ENCODE measurements around the gene KRTAP13-4. TPM values are rescaled to one million over a fixed set of nuclear protein-coding genes. Genes with fewer than 3 reads are reported as not detected.

KRTAP13-4 gene
- polyA plus RNA-seq, 2 of the 4 experiments (the other 2 are of a cell fraction) = not detected

DNA sequence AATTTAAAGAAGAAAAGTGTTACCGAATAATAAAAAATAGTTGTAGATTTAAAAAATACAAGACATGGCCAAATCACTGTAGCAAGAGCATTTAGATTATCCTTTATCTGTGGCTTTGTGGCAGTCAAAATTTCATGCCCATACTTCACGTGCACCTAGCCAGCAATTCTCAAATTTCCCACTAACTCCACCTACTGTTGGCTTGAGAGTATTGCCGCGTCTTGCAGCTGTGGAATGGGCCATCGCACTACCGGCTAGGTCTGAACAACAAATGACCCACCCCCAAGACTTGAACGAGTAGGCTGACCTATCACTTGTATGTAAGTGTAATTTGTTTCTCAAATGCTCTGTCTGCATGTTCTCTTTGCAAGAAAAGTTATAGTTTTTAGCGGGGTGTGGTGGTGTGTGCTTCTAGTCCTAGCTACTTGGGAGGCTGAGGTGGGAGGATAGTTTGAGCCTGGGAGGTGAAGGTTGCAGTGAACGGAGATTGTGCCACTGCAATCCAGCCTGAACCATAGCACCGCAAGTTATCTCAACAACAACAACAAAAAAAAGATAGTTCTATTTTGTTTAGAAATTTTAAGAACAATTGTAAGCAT, 4.1 kb downstream of the KRTAP13-4 start (continued):
- TF ChIP-seq MAFK (IDR thresholded peaks at IDR 0.05; ENCODE audit: partially characterized antibody) = no peak
- no peak for TF ChIP-seq POLR2AphosphoS2 (conservative IDR thresholded peaks at IDR 0.05; ENCODE audit: low read length)
- no peak for TF ChIP-seq KDM1A (IDR thresholded peaks at IDR 0.05; ENCODE audit: low read depth)

DNA sequence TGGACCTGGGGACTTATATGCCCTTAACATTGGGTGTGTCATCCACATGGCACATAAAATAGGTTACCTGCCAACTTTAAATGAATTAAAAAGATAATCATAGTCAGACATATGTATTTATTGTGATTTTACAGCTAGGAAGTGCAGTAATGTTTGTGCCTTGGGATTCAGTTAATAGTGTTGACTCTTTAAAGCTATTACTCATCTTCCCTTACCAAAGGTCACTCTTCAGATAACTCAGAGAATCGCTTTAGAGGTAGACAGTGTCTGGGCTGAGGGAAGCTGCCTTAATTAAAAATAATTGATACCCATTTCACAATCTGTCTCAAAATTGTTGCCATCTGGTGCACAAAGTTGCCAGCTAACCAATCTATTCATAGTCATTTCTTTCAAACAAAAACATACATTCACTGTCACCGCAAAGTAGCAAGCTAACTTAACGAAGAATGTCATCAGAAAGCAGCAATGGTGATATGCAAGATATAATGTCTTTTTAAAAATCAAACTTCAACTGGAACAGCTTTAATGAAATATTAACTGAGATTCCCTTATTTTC, 7.1 kb downstream of the KRTAP13-4 start:
- Histone ChIP-seq H3K9me3 (no peaks in the 10 kb centered on the region), H3K4me3 (no peak overlapping the region), H3K4me1 (no peaks in the 10 kb centered on the region), H3K4me2 (no peak overlapping the region), H3K27ac (no peak overlapping the region)
- ChIA-PET CTCF (no interaction called here), POLR2A (no interaction called here)
- DNase-seq (ENCODE audit: low read depth in 1 of 2, low spot score in 1 of 2) (no peak), FAIRE-seq (no peak), ATAC-seq (no peak)
- TF ChIP-seq, protein P1, sequence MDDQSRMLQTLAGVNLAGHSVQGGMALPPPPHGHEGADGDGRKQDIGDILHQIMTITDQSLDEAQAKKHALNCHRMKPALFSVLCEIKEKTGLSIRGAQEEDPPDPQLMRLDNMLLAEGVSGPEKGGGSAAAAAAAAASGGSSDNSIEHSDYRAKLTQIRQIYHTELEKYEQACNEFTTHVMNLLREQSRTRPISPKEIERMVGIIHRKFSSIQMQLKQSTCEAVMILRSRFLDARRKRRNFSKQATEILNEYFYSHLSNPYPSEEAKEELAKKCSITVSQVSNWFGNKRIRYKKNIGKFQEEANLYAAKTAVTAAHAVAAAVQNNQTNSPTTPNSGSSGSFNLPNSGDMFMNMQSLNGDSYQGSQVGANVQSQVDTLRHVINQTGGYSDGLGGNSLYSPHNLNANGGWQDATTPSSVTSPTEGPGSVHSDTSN (IDR thresholded peaks at IDR 0.05) = no peak
- TF ChIP-seq GATA3 (IDR thresholded peaks at IDR 0.05; ENCODE audit: borderline replicate concordance) = no peak
- TF ChIP-seq CHD4 (IDR thresholded peaks at IDR 0.05; ENCODE audit: borderline replicate concordance) = no peak
- 7% methylated on average over 3 of the region's 3 CpGs for WGBS (ENCODE audit: missing lambda C conversion rate)

DNA sequence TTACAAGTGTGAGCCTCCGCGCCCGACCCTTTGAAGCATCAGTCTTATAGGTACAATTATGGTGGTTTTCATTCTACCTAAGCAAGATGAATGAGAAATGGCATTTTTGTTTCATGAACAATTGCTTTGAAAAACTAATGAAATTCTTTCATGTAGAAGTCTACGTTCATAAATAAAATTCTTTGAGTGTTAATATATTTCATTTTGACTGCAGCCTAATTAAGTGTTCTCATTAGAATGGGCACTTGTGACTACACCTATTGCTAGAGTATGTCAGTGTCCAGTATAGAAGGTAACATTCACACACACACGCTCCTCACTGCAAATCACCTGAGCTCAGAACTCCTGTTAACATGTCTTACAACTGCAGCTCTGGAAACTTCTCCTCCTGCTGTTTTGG, 10.0 kb downstream of the KRTAP13-4 start, which contains the start of gene KRTAP15-1:
Gene KRTAP15-1, plus strand, starts transcription at position 301 of the 400 bp plus-strand sequence. Its CDS starts 53 bp downstream, at position 354.
- H3K27ac ChIP-seq = no peak within 1 kb of the TSS
- no peak within 1 kb of the TSS for H3K4me3 ChIP-seq
- WGBS (ENCODE audit: missing lambda C conversion rate) = 42% methylated on average over 5 of the region's 5 CpGs
- H3K4me2 ChIP-seq = no peak within 1 kb of the TSS
- no peak for DNase-seq (ENCODE audit: low read depth in 1 of 2, low spot score in 1 of 2)
- H3K4me1 ChIP-seq = no peaks in the 10 kb centered on the region
- ATAC-seq = no peak
- TF ChIP-seq CBX2 (IDR thresholded peaks at IDR 0.05; ENCODE audit: borderline replicate concordance, low read depth) (no peak), HOXB5 (CRISPR knock-in tag; IDR thresholded peaks at IDR 0.05) (no peak), HOXB13 (CRISPR knock-in tag; IDR thresholded peaks at IDR 0.05; ENCODE audit: low read depth) (no peak), EP300 (IDR thresholded peaks at IDR 0.05) (no peak), FOSB (CRISPR knock-in tag; IDR thresholded peaks at IDR 0.05) (no peak), HDAC2 (IDR thresholded peaks at IDR 0.05) (no peak), CBX8 (IDR thresholded peaks at IDR 0.05) (no peak)
- H3K9me3 ChIP-seq = no peaks in the 10 kb centered on the region
- POLR2A ChIA-PET = no interaction called here
- CTCF ChIA-PET = interaction anchor here (0.6 kb wide), 1 partner anchor 154 kb away, joined by 3 read pairs; no protein-coding TSS in a partner anchor
- no peak for FAIRE-seq

DNA sequence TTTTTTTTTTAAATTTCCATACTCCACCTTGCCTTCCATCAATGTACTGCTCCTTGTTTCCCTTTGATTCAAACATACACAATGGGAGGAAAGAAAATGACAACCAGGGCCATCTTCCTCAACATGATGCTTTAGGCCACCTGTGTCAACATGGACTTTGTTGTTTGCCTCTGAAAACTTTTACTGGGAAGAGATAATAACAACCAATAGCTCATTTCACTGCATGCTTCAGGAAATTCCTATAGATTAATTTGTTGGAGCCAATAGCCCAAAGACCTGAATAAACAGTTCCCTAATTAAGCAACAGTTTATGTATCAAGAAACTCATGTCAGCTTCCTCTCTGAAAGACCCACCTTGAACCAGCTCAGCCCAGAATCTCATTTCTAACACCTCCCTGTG, 13.2 kb downstream of the KRTAP13-4 start:
- H3K9me3 ChIP-seq = no peaks in the 10 kb centered on the region
- no peaks in the 10 kb centered on the region for H3K4me1 ChIP-seq
- no peak for DNase-seq (ENCODE audit: low read depth in 1 of 2, low spot score in 1 of 2)
- no peak overlapping the region for H3K27ac ChIP-seq
- H3K4me3 ChIP-seq = no peak overlapping the region
- ChIA-PET CTCF (no interaction called here), POLR2A (no interaction called here)
- FAIRE-seq = no peak
- no peak for ATAC-seq
- no peak overlapping the region for H3K4me2 ChIP-seq
- TF ChIP-seq, protein P2, sequence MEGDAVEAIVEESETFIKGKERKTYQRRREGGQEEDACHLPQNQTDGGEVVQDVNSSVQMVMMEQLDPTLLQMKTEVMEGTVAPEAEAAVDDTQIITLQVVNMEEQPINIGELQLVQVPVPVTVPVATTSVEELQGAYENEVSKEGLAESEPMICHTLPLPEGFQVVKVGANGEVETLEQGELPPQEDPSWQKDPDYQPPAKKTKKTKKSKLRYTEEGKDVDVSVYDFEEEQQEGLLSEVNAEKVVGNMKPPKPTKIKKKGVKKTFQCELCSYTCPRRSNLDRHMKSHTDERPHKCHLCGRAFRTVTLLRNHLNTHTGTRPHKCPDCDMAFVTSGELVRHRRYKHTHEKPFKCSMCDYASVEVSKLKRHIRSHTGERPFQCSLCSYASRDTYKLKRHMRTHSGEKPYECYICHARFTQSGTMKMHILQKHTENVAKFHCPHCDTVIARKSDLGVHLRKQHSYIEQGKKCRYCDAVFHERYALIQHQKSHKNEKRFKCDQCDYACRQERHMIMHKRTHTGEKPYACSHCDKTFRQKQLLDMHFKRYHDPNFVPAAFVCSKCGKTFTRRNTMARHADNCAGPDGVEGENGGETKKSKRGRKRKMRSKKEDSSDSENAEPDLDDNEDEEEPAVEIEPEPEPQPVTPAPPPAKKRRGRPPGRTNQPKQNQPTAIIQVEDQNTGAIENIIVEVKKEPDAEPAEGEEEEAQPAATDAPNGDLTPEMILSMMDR (IDR thresholded peaks at IDR 0.05) = no peak
- no peak for TF ChIP-seq CHD2 (IDR thresholded peaks at IDR 0.05; ENCODE audit: low read length, partially characterized antibody)
- TF ChIP-seq TFCP2L1 (CRISPR knock-in tag; IDR thresholded peaks at IDR 0.05) = no peak
- no peak for TF ChIP-seq HOXB5 (CRISPR knock-in tag; IDR thresholded peaks at IDR 0.05)
- no peak for TF ChIP-seq RNF2 (IDR thresholded peaks at IDR 0.05; ENCODE audit: borderline replicate concordance, low read depth)
- TF ChIP-seq FOSL2 (IDR thresholded peaks at IDR 0.05) = no peak
- TF ChIP-seq FOSL2 (CRISPR knock-in tag; IDR thresholded peaks at IDR 0.05) = no peak
- no peak for TF ChIP-seq CEBPB (IDR thresholded peaks at IDR 0.05)
- TF ChIP-seq MAZ (IDR thresholded peaks at IDR 0.05; ENCODE audit: borderline replicate concordance, low read depth, low read length) = no peak
- no peak for TF ChIP-seq HEYL (CRISPR knock-in tag; IDR thresholded peaks at IDR 0.05)
- TF ChIP-seq SREBF2 (IDR thresholded peaks at IDR 0.05) = no peak
- no peak for TF ChIP-seq RCOR1 (IDR thresholded peaks at IDR 0.05; ENCODE audit: low read depth, low read length)
- TF ChIP-seq, protein P3, sequence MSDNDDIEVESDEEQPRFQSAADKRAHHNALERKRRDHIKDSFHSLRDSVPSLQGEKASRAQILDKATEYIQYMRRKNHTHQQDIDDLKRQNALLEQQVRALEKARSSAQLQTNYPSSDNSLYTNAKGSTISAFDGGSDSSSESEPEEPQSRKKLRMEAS (IDR thresholded peaks at IDR 0.05) = no peak
- TF ChIP-seq HOXB13 (CRISPR knock-in tag; IDR thresholded peaks at IDR 0.05; ENCODE audit: low read depth) = no peak
- TF ChIP-seq, protein P4, sequence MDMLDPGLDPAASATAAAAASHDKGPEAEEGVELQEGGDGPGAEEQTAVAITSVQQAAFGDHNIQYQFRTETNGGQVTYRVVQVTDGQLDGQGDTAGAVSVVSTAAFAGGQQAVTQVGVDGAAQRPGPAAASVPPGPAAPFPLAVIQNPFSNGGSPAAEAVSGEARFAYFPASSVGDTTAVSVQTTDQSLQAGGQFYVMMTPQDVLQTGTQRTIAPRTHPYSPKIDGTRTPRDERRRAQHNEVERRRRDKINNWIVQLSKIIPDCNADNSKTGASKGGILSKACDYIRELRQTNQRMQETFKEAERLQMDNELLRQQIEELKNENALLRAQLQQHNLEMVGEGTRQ (IDR thresholded peaks at IDR 0.05) = no peak
- TF ChIP-seq MYC (IDR thresholded peaks at IDR 0.05; ENCODE audit: borderline replicate concordance, low read length) = no peak
- TF ChIP-seq ZC3H11A (IDR thresholded peaks at IDR 0.05) = no peak
- no peak for TF ChIP-seq KDM1A (IDR thresholded peaks at IDR 0.05; ENCODE audit: low read depth)
- TF ChIP-seq, protein P5, sequence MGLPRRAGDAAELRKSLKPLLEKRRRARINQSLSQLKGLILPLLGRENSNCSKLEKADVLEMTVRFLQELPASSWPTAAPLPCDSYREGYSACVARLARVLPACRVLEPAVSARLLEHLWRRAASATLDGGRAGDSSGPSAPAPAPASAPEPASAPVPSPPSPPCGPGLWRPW (IDR thresholded peaks at IDR 0.05) = no peak
- TF ChIP-seq, protein P6, sequence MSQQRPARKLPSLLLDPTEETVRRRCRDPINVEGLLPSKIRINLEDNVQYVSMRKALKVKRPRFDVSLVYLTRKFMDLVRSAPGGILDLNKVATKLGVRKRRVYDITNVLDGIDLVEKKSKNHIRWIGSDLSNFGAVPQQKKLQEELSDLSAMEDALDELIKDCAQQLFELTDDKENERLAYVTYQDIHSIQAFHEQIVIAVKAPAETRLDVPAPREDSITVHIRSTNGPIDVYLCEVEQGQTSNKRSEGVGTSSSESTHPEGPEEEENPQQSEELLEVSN (IDR thresholded peaks at IDR 0.05; ENCODE audit: borderline replicate concordance, low read depth) = no peak
